HEK293 (cell line): ENCODE measurements around the gene KLHL21.

Experiments
- CTCF ChIA-PET: fragments of 350-600 bp; formaldehyde crosslinking; extraction: SDS; loops from one replicate; lab custom pipeline; 2021; ENCODE audit warnings: antibody characterized with exemption; lab: Yijun Ruan, JAX
- POLR2A ChIA-PET: fragments of 300-600 bp; formaldehyde crosslinking; extraction: SDS; loops from one replicate; lab custom pipeline; 2020; ENCODE audit warnings: antibody characterized with exemption, inconsistent platforms; lab: Yijun Ruan, JAX
- H3K27ac ChIP-seq: fragments of 200-500 bp; sonication (Bioruptor generic); 2 replicates; pipeline ENCODE4 v1.5.1; 2014; ENCODE audit warnings: low read depth, low read length, control low read depth, inconsistent platforms; ENCODE audit errors: extremely low read depth
- H3K36me3 ChIP-seq, 2 experiments: fragments of 200-500 bp in 1 of 2; sonication (Bioruptor generic) in 1 of 2; 1 replicate in 1 of 2; 2 replicates in 1 of 2; pipeline ENCODE4 v1.5.1; 2014 to 2017; ENCODE audit warnings: inconsistent platforms in 2 of 2, low read length in 2 of 2; ENCODE audit not compliant: control insufficient read depth in 2 of 2, insufficient read depth in 1 of 2
- H3K4me1 ChIP-seq: fragments of 200-500 bp; sonication (Bioruptor generic); 2 replicates; pipeline ENCODE4 v1.5.1; 2014; ENCODE audit warnings: mild to moderate bottlenecking, low read length, inconsistent platforms; ENCODE audit not compliant: control insufficient read depth, insufficient read depth
- H3K4me3 ChIP-seq: 2 replicates; pipeline ENCODE4 v1.5.1; 2011; ENCODE audit warnings: low read depth, mild to moderate bottlenecking, control low read depth, low read length, moderate library complexity
- H3K9me3 ChIP-seq: fragments of 200-500 bp; sonication (Bioruptor generic); 2 replicates; pipeline ENCODE4 v1.5.1; 2014; ENCODE audit warnings: low read depth, low read length, inconsistent platforms; ENCODE audit not compliant: control insufficient read depth, insufficient read depth
- KLF7 ChIP-seq: fragments of 450-650 bp; formaldehyde crosslinking; IDR thresholded peaks from 2 replicates; pipeline ENCODE4 v1.5.1; 2016; ENCODE audit warnings: missing biosample characterization, missing genetic modification characterization, borderline replicate concordance
- OVOL3 ChIP-seq: fragments of 450-650 bp; formaldehyde crosslinking; IDR thresholded peaks from 2 replicates; pipeline ENCODE4 v1.5.1; 2016; ENCODE audit warnings: missing biosample characterization, missing genetic modification characterization
- PATZ1 ChIP-seq: fragments of 450-650 bp; formaldehyde crosslinking; IDR thresholded peaks from 2 replicates; pipeline ENCODE4 v1.5.1; 2016; ENCODE audit warnings: missing biosample characterization, missing genetic modification characterization
- SALL2 ChIP-seq: fragments of 450-650 bp; formaldehyde crosslinking; IDR thresholded peaks from 2 replicates; pipeline ENCODE4 v1.5.0; 2017; ENCODE audit warnings: missing biosample characterization, mild to moderate bottlenecking, missing genetic modification characterization, borderline replicate concordance
- TSHZ1 ChIP-seq: fragments of 450-650 bp; formaldehyde crosslinking; IDR thresholded peaks from 2 replicates; pipeline ENCODE4 v1.5.1; 2016; ENCODE audit warnings: missing biosample characterization, missing genetic modification characterization, borderline replicate concordance
- ZFHX2 ChIP-seq: fragments of 450-650 bp; formaldehyde crosslinking; conservative IDR thresholded peaks from 2 replicates; pipeline ENCODE4 v1.5.1; 2016; ENCODE audit warnings: missing biosample characterization, missing genetic modification characterization
- ZFP3 ChIP-seq: fragments of 450-650 bp; formaldehyde crosslinking; IDR thresholded peaks from 2 replicates; pipeline ENCODE4 v1.5.1; 2016; ENCODE audit warnings: low read depth, missing biosample characterization, missing genetic modification characterization
- ZNF10 ChIP-seq: fragments of 450-650 bp; formaldehyde crosslinking; IDR thresholded peaks from 2 replicates; pipeline ENCODE4 v1.5.1; 2017; ENCODE audit warnings: missing biosample characterization, missing genetic modification characterization
- ZNF280C ChIP-seq: fragments of 450-650 bp; formaldehyde crosslinking; IDR thresholded peaks from 2 replicates; pipeline ENCODE4 v1.5.1; 2016; ENCODE audit warnings: missing biosample characterization, missing genetic modification characterization
- ZNF423 ChIP-seq: fragments of 450-650 bp; formaldehyde crosslinking; IDR thresholded peaks from 2 replicates; pipeline ENCODE4 v1.5.1; 2016; ENCODE audit warnings: missing biosample characterization, missing genetic modification characterization
- ZNF473 ChIP-seq: fragments of 450-650 bp; formaldehyde crosslinking; IDR thresholded peaks from 2 replicates; pipeline ENCODE4 v1.5.1; 2017; ENCODE audit warnings: missing biosample characterization, missing genetic modification characterization
- ZNF600 ChIP-seq: fragments of 450-650 bp; formaldehyde crosslinking; IDR thresholded peaks from 2 replicates; pipeline ENCODE4 v1.5.1; 2016; ENCODE audit warnings: missing biosample characterization, missing genetic modification characterization
- ZNF623 ChIP-seq: fragments of 450-650 bp; formaldehyde crosslinking; IDR thresholded peaks from 2 replicates; pipeline ENCODE4 v1.5.1; 2016; ENCODE audit warnings: missing biosample characterization, missing genetic modification characterization
- ZNF747 ChIP-seq: fragments of 450-650 bp; formaldehyde crosslinking; IDR thresholded peaks from 2 replicates; pipeline ENCODE4 v1.5.1; 2016; ENCODE audit warnings: missing biosample characterization, missing genetic modification characterization
- ZSCAN16 ChIP-seq: fragments of 450-650 bp; formaldehyde crosslinking; IDR thresholded peaks from 2 replicates; pipeline ENCODE4 v1.5.1; 2016; ENCODE audit warnings: missing biosample characterization, missing genetic modification characterization

KLHL21 gene

GRCh38 chr1:6574818-6575217, 27.9 kb downstream of the KLHL21 start:
- Histone ChIP-seq H3K27ac (no peak overlapping the region), H3K9me3 (no peaks in the 10 kb centered on the region), H3K36me3 (no peaks in the 10 kb centered on the region), H3K4me1 (peaks cover 2% of the 10 kb centered on the region; the same call in 1 of the 2 replicates)
- POLR2A ChIA-PET, result no interaction called here
- CTCF ChIA-PET, result interaction anchor here (0.5 kb wide), 1 partner anchor 85 kb away, joined by 3 read pairs; no protein-coding TSS in a partner anchor
- TF ChIP-seq ZNF10 (tag by site-specific recombination) (no peak), ZNF600 (tag by site-specific recombination) (no peak), KLF7 (tag by site-specific recombination) (no peak), ZNF280C (no peak), ZFHX2 (no peak), ZNF473 (no peak), SALL2 (tag by site-specific recombination) (no peak), OVOL3 (tag by site-specific recombination) (no peak), TSHZ1 (tag by site-specific recombination) (no peak), PATZ1 (tag by site-specific recombination) (no peak), ZSCAN16 (no peak), ZNF747 (tag by site-specific recombination) (no peak), ZNF623 (tag by site-specific recombination) (no peak), ZFP3 (no peak)
- TF ChIP-seq, all 188 proteins: peak for 0
- H3K4me3 ChIP-seq, result no peak overlapping the region

GRCh38 chr1:6574025-6574620, 28.5 kb downstream of the KLHL21 start:
- CTCF ChIA-PET, result interaction anchor here (0.7 kb wide), 1 partner anchor 68 kb away, joined by 3 read pairs; no protein-coding TSS in a partner anchor
- no peak overlapping the region for H3K4me3 ChIP-seq
- no peaks in the 10 kb centered on the region for H3K36me3 ChIP-seq
- H3K4me1 ChIP-seq, result no peaks in the 10 kb centered on the region
- TF ChIP-seq ZNF423 (tag by site-specific recombination), result no peak
- POLR2A ChIA-PET, result no interaction called here
- H3K9me3 ChIP-seq, result no peaks in the 10 kb centered on the region
- no peak overlapping the region for H3K27ac ChIP-seq
